GM12875 (cell line): ENCODE data around the gene ARIH2.
"Not testable (repeated sequence)": the region's sequence is repeated elsewhere in the genome, so short reads cannot be mapped to it uniquely, and the experiment has no call there.

Source experiments
- H3K4me3 ChIP-seq: one replicate; pipeline ENCODE4 v1.5.1; 2011; ENCODE audit warnings: low read depth, low read length, control low read depth
- CTCF ChIP-seq: IDR thresholded peaks from 2 replicates; pipeline ENCODE4 v1.5.1; 2011; ENCODE audit warnings: low read depth, mild to moderate bottlenecking, control low read depth, inconsistent platforms, low read length, moderate library complexity, borderline replicate concordance; ENCODE audit not compliant: insufficient read depth

The ARIH2 gene

GRCh38 chr3:48899273-48899672 lies 19.4 kb upstream of the ARIH2 start:
- TF ChIP-seq CTCF, result no peak
- H3K4me3 ChIP-seq, result no peak overlapping the region

- H3K4me3 ChIP-seq, result not testable (repeated sequence)
Measured at GRCh38 chr3:48907026-48907425, 11.6 kb upstream of the ARIH2 start.

GRCh38 chr3:48915296-48915695 lies 3.3 kb upstream of the ARIH2 start:
- no peak overlapping the region for H3K4me3 ChIP-seq
- TF ChIP-seq CTCF, result no peak

- peak overlapping the region; percentile 91 for H3K4me3 ChIP-seq
Measured at GRCh38 chr3:48919215-48920138, 835 bp downstream of the ARIH2 start.

GRCh38 chr3:48926425-48927392 lies 8.1 kb downstream of the ARIH2 start:
- H3K4me3 ChIP-seq, result no peak overlapping the region

More at GRCh38 chr3:48919215-48920138, 835 bp downstream of the ARIH2 start:
- TF ChIP-seq CTCF, result no peak

GRCh38 chr3:48927928-48928327 lies 9.3 kb downstream of the ARIH2 start:
- no peak overlapping the region for H3K4me3 ChIP-seq
- TF ChIP-seq CTCF, result no peak

More at GRCh38 chr3:48926425-48927392, 8.1 kb downstream of the ARIH2 start:
- no peak for TF ChIP-seq CTCF

GRCh38 chr3:48928679-48929078 lies 10.0 kb downstream of the ARIH2 start:
- TF ChIP-seq CTCF, result no peak
- H3K4me3 ChIP-seq, result no peak overlapping the region
